ENCODE data around the gene LUC7L3.

GRCh38 chr17:50767030-50767429 lies 47.6 kb downstream of the LUC7L3 start:
- no peak for TF ChIP-seq CTCF (IDR thresholded peaks at IDR 0.05)
- no peak for TF ChIP-seq POLR2A (IDR thresholded peaks at IDR 0.05)

Measured in lower leg skin (tissue), 3 donors.